NCI-H226 (cell line): ENCODE data around the gene IL12A.

Experiments
- DNase-seq: peaks from one replicate; pipeline ENCODE4 v3.0.0-alpha.2; 2015

Gene IL12A

DNA sequence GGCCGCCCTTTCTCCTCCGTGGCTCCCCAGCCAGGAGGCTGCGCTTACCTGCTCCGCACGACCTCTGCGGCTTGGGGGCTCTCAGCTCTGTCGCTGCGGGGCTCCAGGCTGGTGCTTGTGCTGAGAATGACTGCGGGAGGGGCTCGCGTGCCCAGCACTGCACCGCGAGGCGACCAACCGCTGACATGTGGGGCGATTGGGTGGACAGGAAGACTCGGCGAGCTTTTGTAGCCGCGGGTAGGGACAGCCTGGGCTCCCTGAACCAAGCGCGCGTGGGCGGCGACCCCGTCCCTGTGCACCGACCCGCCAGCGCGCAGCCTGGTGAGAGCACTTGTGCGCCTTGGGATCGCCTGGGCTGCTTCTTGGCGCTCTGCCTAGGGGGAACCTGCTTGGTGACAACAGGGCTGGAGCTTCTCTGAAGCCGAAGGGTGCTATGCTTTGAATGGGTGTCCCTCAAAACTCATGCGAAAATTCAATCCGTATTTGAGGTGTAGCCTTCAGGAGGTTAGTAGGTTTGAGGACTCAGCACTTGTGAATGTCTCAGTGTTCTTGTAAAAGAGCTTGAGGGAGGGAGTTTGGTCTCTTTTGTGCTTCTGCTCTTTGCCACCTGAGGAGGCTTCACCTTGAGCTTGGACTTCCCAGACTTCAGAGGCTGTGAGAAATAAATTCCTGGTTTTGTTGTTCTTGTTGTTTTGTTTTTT, 50.4 kb downstream of the IL12A start:
- no peak for DNase-seq

GRCh38 chr3:160040181-160040580, 51.5 kb downstream of the IL12A start:
- no peak for DNase-seq

DNA sequence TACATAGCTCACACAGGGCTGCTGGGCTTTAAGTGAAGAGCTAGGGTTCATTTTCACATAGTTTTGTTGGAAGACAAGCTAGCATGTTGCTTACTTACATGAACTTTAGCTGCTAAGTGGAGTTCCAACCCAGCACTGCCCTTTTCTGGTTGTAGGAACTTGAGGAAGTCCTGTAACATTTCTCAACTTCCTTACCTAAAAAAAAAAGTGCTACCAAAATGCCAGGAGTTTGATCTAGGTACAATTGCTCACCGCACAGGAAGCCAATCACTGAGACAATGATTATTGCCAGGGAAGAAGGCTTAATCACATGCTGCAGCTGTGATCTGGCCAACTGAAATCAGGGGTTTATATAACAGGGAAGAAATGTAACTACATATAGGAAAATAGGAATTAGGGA, 52.8 kb downstream of the IL12A start:
- no peak for DNase-seq

GRCh38 chr3:160044121-160044520, 55.5 kb downstream of the IL12A start:
- DNase-seq, result no peak
